SW480 (cell line): Measurements from ENCODE around the gene ZNF480.
"Not testable (repeated sequence)": the region's sequence is repeated elsewhere in the genome, so short reads cannot be mapped to it uniquely, and the experiment has no call there.

ENCODE experiments used
- DNase-seq: peaks from one replicate; pipeline ENCODE4 v3.0.0-alpha.2; 2016; ENCODE audit warnings: low spot score

Gene ZNF480

DNA sequence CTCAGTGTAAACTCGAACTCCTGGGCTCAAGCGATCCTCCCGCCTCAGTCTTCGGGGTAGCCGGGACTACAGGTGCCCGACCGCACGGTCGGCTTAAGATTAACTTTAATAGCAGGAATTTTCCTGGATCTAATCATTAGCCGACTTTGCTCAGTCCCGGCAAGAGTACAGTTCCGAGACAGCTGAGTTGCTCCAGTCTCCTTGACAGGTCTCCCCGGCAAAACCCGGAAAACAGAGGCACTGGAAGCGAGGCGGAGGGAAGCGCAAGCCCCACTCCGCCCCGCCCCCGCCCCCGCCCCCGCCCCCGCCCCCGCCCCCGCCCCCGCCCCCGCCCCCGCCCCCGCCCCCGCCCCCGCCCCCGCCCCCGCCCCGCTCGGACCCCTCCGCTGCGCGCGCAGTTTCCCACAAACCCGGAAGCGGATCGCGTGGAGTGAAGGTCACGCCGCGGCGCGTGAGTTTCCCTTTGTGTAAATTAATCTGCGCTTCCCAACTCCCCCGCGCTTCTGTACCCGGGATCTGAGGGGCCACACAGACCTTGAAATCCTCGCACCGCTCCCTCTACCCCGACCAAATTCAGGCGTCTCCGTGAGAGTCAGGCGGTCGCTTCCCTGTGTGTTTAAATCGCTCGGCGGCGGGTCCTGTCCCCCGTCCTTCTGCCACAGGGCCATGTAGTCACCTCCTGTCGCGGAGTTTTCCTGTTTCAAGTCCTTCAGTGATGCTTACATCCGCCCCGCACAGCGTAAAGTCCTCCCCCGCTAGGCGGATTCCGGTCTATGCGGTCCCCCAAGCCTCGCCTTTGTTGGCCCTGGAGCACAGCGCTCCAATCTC, at the start of gene ZNF480:
Gene ZNF480, plus strand, starts transcription at position 397 of the 828 bp plus-strand sequence. CDS start 3,244 bp downstream, outside the sequence.
- DNase-seq, result peak; percentile 78

DNA sequence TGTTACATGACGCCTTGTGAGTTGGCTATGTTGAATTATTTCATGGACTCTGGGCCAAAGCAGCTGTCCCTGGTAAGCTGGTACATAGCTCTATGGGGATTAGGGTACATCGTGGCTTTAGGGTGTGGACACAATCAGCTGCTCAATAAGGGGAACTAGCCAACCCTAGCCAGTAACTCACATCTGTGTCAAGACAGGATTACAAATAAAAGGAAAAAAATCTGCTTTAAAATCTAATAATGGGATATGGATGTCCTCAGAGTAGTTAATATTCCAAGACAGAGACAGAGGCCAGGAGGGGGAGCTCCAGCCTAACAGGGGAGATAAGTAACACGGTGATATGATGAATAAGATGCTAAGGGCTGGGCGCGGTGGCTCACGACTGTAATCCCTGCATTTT, 48.7 kb upstream of the ZNF480 start:
- DNase-seq, result no peak

DNA sequence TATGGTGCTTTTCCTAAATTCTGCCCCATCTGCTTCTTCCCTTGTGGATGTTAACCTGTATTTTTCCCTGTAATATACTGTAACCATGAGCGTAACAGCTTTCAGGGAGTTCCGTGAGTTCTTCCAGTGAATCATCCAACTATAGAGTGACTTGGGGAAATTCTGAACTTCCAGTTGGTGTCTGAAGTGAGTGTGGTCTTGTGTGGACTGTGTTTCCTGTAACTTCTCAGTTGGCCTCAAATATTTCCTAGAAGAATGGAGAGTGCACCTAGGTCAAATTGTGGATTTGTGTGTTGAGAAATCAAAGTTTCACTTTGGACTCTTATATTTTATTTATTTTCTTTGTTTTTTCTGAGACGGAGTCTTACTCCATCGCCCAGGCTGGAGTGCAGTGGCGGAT, 38.5 kb upstream of the ZNF480 start:
- no peak for DNase-seq

GRCh38 chr19:52265556-52265955, 31.4 kb upstream of the ZNF480 start:
- not testable (repeated sequence) for DNase-seq

DNA sequence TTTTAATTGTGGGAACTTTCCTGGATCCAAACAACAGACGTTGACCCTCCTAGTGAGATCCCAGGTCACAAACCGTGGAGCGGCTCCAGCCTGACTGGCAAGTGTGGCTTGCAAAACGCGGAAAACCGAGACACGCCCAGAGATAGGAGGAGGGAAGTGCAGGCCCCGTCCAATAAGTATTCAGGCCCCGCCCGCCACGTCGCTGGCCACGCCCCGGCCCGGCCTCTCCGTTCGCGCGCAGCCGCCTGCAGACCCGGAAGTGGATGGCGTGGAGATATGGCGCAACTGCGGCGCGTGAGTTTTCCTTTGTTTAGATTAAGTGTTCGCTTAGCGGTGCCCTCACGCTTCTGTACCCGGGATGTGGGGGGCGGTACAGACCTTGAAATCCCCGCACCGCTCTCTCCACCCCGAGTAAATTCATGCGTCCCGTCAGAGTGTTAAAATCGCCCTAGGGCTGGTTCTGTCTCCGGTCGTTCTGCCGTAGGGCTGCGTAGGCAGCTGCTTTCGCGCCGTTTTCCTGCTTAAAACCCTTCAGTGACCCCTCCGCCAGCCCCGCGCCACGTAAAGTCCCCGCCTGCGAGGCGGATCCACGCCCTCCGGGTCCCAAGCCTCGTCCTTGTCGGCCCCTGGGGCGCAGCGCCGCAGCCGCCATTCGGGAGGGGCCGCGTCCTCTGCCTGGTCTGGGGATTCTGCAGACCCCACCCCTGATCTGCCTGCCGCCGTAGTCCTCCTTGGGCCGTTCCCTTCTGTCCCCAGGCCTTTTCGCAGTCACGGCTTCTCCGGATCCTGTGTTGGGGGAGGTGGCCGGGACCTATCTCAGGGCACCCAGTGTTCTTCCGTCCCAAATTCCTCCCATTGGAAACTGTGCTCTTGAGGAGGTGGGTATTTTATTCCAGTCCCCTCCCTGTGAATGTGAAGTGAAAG, 27.4 kb upstream of the ZNF480 start, which contains the start of gene ZNF766:
Gene ZNF766, plus strand, starts transcription at position 250 of the 924 bp plus-strand sequence. Its CDS starts 27 bp downstream, at position 277.
- peak; percentile 98 for DNase-seq

DNA sequence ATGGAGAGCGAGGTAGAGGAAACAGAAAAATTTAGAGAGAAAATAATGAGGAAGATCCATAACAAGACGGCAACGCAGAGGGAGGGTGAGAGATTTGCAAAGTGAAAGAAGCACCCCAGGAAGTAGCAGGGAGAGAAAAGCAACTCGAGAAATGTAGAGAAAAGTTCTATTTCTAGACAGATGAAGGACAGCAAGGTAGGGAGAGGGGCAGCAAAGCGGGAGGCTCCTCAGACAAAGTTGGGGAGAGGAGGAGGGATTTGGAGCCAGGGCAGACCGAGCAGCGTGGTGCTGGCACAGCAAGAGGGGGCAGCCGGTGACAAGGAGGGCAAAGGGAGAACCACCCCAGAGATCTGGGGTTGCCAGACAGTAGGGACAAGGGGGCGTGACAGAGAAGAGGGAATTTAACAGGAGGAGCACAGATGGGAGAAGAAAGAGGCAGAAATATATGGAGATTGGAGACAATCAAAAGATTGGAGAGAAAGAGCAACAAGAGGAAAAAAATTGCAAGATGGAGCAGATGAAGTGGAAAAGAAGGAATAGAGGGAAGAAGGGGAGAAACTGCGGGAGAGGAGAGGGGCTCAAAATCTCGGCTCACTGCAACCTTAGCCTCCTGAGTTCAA, 26.6 kb upstream of the ZNF480 start:
- DNase-seq, result peak; percentile 11

GRCh38 chr19:52273301-52273700, 23.7 kb upstream of the ZNF480 start:
- DNase-seq, result no peak

- no peak for DNase-seq
Observed at GRCh38 chr19:52274191-52274590, 22.8 kb upstream of the ZNF480 start.

GRCh38 chr19:52275988-52276387, 21.0 kb upstream of the ZNF480 start:
- no peak for DNase-seq

GRCh38 chr19:52277471-52277870, 19.5 kb upstream of the ZNF480 start:
- no peak for DNase-seq

GRCh38 chr19:52286256-52286655, 10.7 kb upstream of the ZNF480 start:
- DNase-seq, result no peak

GRCh38 chr19:52291781-52292180, 5.2 kb upstream of the ZNF480 start:
- no peak for DNase-seq

GRCh38 chr19:52292946-52293345, 4.0 kb upstream of the ZNF480 start:
- not testable (repeated sequence) for DNase-seq

DNA sequence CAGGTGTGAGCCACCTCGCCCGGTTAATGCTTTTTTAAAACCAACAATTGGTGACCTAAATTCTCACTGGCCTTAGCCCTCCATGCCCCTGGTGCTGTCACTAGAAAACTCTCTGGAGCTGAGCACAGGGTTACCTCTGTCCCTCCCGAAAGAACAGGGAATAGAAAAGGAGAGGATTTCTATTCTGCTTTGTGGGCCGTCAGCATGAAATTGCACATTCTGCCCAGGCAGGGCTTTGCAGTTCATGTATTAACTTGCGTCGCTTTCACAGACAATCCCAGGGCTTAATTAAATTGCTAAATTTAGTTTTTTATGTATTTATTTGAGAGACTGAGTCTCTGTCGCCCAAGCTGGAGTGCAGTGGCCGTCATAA, 583 bp upstream of the ZNF480 start:
- DNase-seq, result peak; percentile 19

DNA sequence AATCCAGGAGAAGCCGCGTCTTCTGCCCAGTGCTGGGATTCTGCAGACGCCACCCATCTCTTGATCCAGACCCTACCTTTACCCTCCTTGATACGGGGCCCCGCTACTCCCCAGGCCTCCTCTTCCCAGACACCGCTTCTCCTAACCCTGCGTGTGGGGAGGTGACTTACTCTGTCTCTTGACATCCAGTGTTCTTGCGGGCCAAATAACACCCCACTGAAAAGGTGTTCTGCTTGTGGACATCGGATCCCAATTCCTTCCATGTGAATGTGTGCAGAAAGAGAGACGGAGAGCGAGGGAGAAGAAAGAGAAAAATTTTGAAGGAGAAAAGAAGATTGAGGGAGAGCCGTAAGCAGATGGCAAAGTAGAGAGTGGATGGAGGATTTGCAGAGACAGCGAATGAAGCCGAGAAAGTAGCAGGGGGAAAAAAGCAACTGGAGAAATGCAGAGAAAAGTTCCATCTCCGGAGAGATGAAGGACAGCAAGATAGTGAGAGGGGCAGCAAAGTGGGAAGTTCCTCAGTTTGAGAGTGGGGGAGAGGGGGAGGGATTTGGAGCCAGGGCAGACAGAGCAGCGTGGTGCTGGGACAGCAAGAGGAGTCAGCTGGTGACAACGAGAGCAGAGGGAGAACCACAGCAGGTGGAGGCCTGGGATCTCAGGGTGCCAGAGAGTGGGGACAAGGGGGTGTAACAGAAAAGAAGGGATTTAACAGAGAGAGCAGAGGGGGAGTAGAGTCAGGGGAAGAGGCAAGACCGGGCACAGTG, 814 bp downstream of the ZNF480 start:
- no peak for DNase-seq

- DNase-seq, result no peak
Observed at GRCh38 chr19:52307275-52307674, 10.3 kb downstream of the ZNF480 start.

GRCh38 chr19:52322429-52322828, 25.5 kb downstream of the ZNF480 start:
- no peak for DNase-seq

GRCh38 chr19:52331757-52332156, 34.8 kb downstream of the ZNF480 start:
- no peak for DNase-seq

GRCh38 chr19:52335768-52336116, 38.8 kb downstream of the ZNF480 start:
- DNase-seq, result no peak

- DNase-seq, result peak; percentile 33
Observed at GRCh38 chr19:52336117-52336790, 39.3 kb downstream of the ZNF480 start, which contains the start of gene ZNF610. Gene ZNF610, plus strand, starts transcription at chr19:52336243. Its CDS starts 12,930 bp downstream, at chr19:52349173.

- DNase-seq, result no peak
Observed at GRCh38 chr19:52336791-52337381, 39.9 kb downstream of the ZNF480 start.
